ENCODE measurements around the gene OR10H3.

GRCh38 chr19:15776991-15777970, 39.5 kb downstream of the OR10H3 start:
- TF ChIP-seq CTCF (conservative IDR thresholded peaks at IDR 0.05; ENCODE audit: low read depth, low read length) (no peak), EZH2 (IDR thresholded peaks at IDR 0.05; ENCODE audit: low read length, unreplicated experiment) (no peak)
